Liver (tissue), 9 donors: ENCODE measurements around the gene BICDL1. TPM values are rescaled to one million over a fixed set of nuclear protein-coding genes. Genes with fewer than 3 reads are reported as not detected.

Experiments
- DNase-seq: peaks from one replicate; pipeline ENCODE4 v3.0.0-alpha.2; 2017; ENCODE audit warnings: low spot score
- H3K27ac ChIP-seq, 2 donors: one replicate each; pipeline ENCODE4 v1.7.0; 2013; ENCODE audit warnings: inconsistent platforms in 2 of 2, low read length in 2 of 2, control low read depth in 1 of 2, low read depth in 1 of 2, mild to moderate bottlenecking in 1 of 2
- H3K27me3 ChIP-seq, 4 donors: one replicate each; pipeline versions ENCODE4 v1.6.1 to v1.7.0; 2013; ENCODE audit warnings: low read length in 3 of 4, inconsistent platforms in 1 of 4, mild to moderate bottlenecking in 1 of 4, moderate library complexity in 1 of 4; ENCODE audit not compliant: control insufficient read depth in 4 of 4, insufficient read depth in 4 of 4
- H3K36me3 ChIP-seq, 4 donors: one replicate each; pipeline versions ENCODE4 v1.6.1 to v1.7.0; 2013; ENCODE audit warnings: low read length in 3 of 4, mild to moderate bottlenecking in 3 of 4, low read depth in 1 of 4, moderate library complexity in 1 of 4; ENCODE audit not compliant: control insufficient read depth in 4 of 4, insufficient read depth in 3 of 4
- H3K4me1 ChIP-seq, 4 donors: one replicate each; pipeline versions ENCODE4 v1.6.1 to v1.7.0; 2013; ENCODE audit warnings: low read length in 3 of 4, mild to moderate bottlenecking in 3 of 4, moderate library complexity in 1 of 4; ENCODE audit not compliant: control insufficient read depth in 4 of 4, insufficient read depth in 4 of 4
- H3K4me3 ChIP-seq, 3 donors: one replicate each; pipeline versions ENCODE4 v1.6.1 to v1.7.0; 2013; ENCODE audit warnings: low read length in 3 of 3, control low read depth in 1 of 3, low read depth in 1 of 3, mild to moderate bottlenecking in 1 of 3
- H3K9ac ChIP-seq, 2 donors: one replicate each; pipeline ENCODE4 v1.7.0; 2013; ENCODE audit warnings: low read length in 2 of 2, mild to moderate bottlenecking in 2 of 2, moderate library complexity in 2 of 2, control low read depth in 1 of 2, low read depth in 1 of 2
- H3K9me3 ChIP-seq, 4 donors: one replicate each; pipeline versions ENCODE4 v1.6.1 to v1.7.0; 2013; ENCODE audit warnings: low read length in 3 of 4; ENCODE audit not compliant: control insufficient read depth in 4 of 4
- EGR1 ChIP-seq, 2 donors: IDR thresholded peaks; 2 replicates each; pipeline ENCODE4 v1.6.1; 2016 to 2018; ENCODE audit warnings: antibody characterized with exemption in 2 of 2, low read depth in 2 of 2
- FOXA1 ChIP-seq: IDR thresholded peaks from 2 replicates; pipeline ENCODE4 v1.6.1; 2016; ENCODE audit warnings: antibody characterized with exemption
- GABPA ChIP-seq, 2 donors: IDR thresholded peaks in 1 of 2; conservative IDR thresholded peaks in 1 of 2; 2 replicates each; pipeline ENCODE4 v1.6.1; 2016; ENCODE audit warnings: antibody characterized with exemption in 2 of 2, mild to moderate bottlenecking in 1 of 2, moderate library complexity in 1 of 2
- HNF4A ChIP-seq, 2 donors: conservative IDR thresholded peaks; 2 replicates each; pipeline ENCODE4 v1.6.1; 2016; ENCODE audit warnings: antibody characterized with exemption in 2 of 2, mild to moderate bottlenecking in 2 of 2
- JUND ChIP-seq, 2 donors: IDR thresholded peaks; 2 replicates each; pipeline ENCODE4 v1.6.1; 2016; ENCODE audit warnings: antibody characterized with exemption in 2 of 2
- NR2F2 ChIP-seq: IDR thresholded peaks from 2 replicates; pipeline ENCODE4 v1.6.1; 2016; ENCODE audit warnings: antibody characterized with exemption
- RAD21 ChIP-seq, 2 donors: IDR thresholded peaks; 2 replicates each; pipeline ENCODE4 v1.6.1; 2016; ENCODE audit warnings: antibody characterized with exemption in 2 of 2, mild to moderate bottlenecking in 2 of 2
- RXRA ChIP-seq, 2 donors: IDR thresholded peaks; 2 replicates each; pipeline ENCODE4 v1.6.1; 2017 to 2018; ENCODE audit warnings: antibody characterized with exemption in 2 of 2, mild to moderate bottlenecking in 1 of 2
- SP1 ChIP-seq: IDR thresholded peaks from 2 replicates; pipeline ENCODE4 v1.6.1; 2018; ENCODE audit warnings: antibody characterized with exemption, mild to moderate bottlenecking
- TAF1 ChIP-seq: conservative IDR thresholded peaks from 2 replicates; pipeline ENCODE4 v1.6.1; 2016; ENCODE audit warnings: antibody characterized with exemption, mild to moderate bottlenecking
- YY1 ChIP-seq: IDR thresholded peaks from 2 replicates; pipeline ENCODE4 v1.6.1; 2016; ENCODE audit warnings: antibody characterized with exemption, mild to moderate bottlenecking
- WGBS: extraction: QIAGEN DNeasy Blood & Tissue Kit; methylation state at CpG from one replicate; pipeline ENCODE4 v1.1.7; 2013; 5-methylcytosine and 5-hydroxymethylcytosine counted together
- polyA plus RNA-seq, 2 donors: library from polyadenylated mRNA; stranded (reverse) in 1 of 2; unstranded in 1 of 2; fragments of 200-250 nt in 1 of 2; fragments of >200 nt in 1 of 2; fragmentation: Nextera tagmentation in 1 of 2; extraction: Ambion mirVana in 1 of 2; gene quantifications; one replicate each; pipeline versions ENCODE4 v1.2.1 to v1.2.3, GENCODE V29; 2013 to 2015
- total RNA-seq, 2 donors: library from RNA; depleted of rRNA; stranded (reverse); fragments of >200 nt; gene quantifications; one replicate each; pipeline ENCODE4 v1.2.3, GENCODE V29; 2014
- TF ChIP-seq, protein P1 (sequence below): IDR thresholded peaks from 2 replicates; pipeline ENCODE4 v1.6.1; 2016; ENCODE audit warnings: antibody characterized with exemption, mild to moderate bottlenecking
- TF ChIP-seq, protein P2 (sequence below): fragments of 150-350 bp; IDR thresholded peaks from 2 replicates; pipeline ENCODE4 v1.5.1; 2017; ENCODE audit warnings: improper control_type of control experiment, low read depth, low read length; ENCODE audit not compliant: missing input control
- TF ChIP-seq, protein P3 (sequence below): IDR thresholded peaks from 2 replicates; pipeline ENCODE4 v1.6.1; 2016; ENCODE audit warnings: antibody characterized with exemption
- TF ChIP-seq, protein P4 (sequence below): IDR thresholded peaks from 2 replicates; pipeline ENCODE4 v1.6.1; 2016; ENCODE audit warnings: antibody characterized with exemption
- donor health status: healthy.
- donor health status: healthy.
- donor health status: healthy.
- donor health status: healthy.
- donor health status: healthy.

BICDL1 gene
- total and polyA plus RNA-seq, 4 donors: 0.65 to 3.8 (median 2.3) TPM

DNA sequence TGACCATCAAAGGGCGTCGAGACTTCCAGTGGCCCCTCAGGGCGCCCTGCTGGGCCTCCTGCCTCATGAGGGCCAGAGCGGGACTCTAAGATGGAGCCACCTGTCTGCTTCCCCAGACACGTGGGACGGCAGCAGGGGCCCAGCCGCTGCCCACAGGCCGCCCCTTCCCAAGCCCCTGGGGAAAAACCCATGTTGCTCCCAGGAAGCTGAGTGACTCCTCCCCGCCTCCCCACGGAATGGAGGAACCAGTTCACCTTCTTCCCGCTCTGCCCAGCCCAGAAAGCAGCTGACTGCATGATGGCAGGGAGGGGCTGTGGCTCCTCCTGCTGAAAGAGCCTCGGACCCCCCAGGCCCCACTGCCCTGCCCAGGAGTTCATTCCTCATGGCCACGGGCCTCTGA, 112.6 kb downstream of the BICDL1 start:
- H3K4me3 ChIP-seq: no peak overlapping the region
- no peak overlapping the region for H3K9ac ChIP-seq
- no peaks in the 10 kb centered on the region for H3K9me3 ChIP-seq
- H3K27me3 ChIP-seq: no peaks in the 10 kb centered on the region
- H3K4me1 ChIP-seq: peaks cover 0 to 9% (median 3%) of the 10 kb centered on the region in 4 donors
- H3K27ac ChIP-seq: no peak overlapping the region
- TF ChIP-seq, protein P1, sequence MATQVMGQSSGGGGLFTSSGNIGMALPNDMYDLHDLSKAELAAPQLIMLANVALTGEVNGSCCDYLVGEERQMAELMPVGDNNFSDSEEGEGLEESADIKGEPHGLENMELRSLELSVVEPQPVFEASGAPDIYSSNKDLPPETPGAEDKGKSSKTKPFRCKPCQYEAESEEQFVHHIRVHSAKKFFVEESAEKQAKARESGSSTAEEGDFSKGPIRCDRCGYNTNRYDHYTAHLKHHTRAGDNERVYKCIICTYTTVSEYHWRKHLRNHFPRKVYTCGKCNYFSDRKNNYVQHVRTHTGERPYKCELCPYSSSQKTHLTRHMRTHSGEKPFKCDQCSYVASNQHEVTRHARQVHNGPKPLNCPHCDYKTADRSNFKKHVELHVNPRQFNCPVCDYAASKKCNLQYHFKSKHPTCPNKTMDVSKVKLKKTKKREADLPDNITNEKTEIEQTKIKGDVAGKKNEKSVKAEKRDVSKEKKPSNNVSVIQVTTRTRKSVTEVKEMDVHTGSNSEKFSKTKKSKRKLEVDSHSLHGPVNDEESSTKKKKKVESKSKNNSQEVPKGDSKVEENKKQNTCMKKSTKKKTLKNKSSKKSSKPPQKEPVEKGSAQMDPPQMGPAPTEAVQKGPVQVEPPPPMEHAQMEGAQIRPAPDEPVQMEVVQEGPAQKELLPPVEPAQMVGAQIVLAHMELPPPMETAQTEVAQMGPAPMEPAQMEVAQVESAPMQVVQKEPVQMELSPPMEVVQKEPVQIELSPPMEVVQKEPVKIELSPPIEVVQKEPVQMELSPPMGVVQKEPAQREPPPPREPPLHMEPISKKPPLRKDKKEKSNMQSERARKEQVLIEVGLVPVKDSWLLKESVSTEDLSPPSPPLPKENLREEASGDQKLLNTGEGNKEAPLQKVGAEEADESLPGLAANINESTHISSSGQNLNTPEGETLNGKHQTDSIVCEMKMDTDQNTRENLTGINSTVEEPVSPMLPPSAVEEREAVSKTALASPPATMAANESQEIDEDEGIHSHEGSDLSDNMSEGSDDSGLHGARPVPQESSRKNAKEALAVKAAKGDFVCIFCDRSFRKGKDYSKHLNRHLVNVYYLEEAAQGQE: no peak
- TF ChIP-seq, protein P2, sequence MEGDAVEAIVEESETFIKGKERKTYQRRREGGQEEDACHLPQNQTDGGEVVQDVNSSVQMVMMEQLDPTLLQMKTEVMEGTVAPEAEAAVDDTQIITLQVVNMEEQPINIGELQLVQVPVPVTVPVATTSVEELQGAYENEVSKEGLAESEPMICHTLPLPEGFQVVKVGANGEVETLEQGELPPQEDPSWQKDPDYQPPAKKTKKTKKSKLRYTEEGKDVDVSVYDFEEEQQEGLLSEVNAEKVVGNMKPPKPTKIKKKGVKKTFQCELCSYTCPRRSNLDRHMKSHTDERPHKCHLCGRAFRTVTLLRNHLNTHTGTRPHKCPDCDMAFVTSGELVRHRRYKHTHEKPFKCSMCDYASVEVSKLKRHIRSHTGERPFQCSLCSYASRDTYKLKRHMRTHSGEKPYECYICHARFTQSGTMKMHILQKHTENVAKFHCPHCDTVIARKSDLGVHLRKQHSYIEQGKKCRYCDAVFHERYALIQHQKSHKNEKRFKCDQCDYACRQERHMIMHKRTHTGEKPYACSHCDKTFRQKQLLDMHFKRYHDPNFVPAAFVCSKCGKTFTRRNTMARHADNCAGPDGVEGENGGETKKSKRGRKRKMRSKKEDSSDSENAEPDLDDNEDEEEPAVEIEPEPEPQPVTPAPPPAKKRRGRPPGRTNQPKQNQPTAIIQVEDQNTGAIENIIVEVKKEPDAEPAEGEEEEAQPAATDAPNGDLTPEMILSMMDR: no peak
- TF ChIP-seq NR2F2 (no peak), RXRA (IDR thresholded peaks at IDR 0.05) (no peak), YY1 (no peak), EGR1 (IDR thresholded peaks at IDR 0.05; ENCODE audit: low read depth in 2 of 2) (no peak), HNF4A (conservative IDR thresholded peaks at IDR 0.05) (no peak), GABPA (IDR thresholded peaks at IDR 0.05 in 1 of 2, conservative IDR thresholded peaks at IDR 0.05 in 1 of 2) (no peak), SP1 (no peak), RAD21 (IDR thresholded peaks at IDR 0.05) (no peak)
- TF ChIP-seq, protein P3, sequence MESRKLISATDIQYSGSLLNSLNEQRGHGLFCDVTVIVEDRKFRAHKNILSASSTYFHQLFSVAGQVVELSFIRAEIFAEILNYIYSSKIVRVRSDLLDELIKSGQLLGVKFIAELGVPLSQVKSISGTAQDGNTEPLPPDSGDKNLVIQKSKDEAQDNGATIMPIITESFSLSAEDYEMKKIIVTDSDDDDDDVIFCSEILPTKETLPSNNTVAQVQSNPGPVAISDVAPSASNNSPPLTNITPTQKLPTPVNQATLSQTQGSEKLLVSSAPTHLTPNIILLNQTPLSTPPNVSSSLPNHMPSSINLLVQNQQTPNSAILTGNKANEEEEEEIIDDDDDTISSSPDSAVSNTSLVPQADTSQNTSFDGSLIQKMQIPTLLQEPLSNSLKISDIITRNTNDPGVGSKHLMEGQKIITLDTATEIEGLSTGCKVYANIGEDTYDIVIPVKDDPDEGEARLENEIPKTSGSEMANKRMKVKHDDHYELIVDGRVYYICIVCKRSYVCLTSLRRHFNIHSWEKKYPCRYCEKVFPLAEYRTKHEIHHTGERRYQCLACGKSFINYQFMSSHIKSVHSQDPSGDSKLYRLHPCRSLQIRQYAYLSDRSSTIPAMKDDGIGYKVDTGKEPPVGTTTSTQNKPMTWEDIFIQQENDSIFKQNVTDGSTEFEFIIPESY: no peak
- no peak for DNase-seq
- H3K36me3 ChIP-seq: peaks cover 12 to 38% (median 16%) of the 10 kb centered on the region in 4 donors
- 83% methylated on average over 13 of the region's 13 CpGs for WGBS

DNA sequence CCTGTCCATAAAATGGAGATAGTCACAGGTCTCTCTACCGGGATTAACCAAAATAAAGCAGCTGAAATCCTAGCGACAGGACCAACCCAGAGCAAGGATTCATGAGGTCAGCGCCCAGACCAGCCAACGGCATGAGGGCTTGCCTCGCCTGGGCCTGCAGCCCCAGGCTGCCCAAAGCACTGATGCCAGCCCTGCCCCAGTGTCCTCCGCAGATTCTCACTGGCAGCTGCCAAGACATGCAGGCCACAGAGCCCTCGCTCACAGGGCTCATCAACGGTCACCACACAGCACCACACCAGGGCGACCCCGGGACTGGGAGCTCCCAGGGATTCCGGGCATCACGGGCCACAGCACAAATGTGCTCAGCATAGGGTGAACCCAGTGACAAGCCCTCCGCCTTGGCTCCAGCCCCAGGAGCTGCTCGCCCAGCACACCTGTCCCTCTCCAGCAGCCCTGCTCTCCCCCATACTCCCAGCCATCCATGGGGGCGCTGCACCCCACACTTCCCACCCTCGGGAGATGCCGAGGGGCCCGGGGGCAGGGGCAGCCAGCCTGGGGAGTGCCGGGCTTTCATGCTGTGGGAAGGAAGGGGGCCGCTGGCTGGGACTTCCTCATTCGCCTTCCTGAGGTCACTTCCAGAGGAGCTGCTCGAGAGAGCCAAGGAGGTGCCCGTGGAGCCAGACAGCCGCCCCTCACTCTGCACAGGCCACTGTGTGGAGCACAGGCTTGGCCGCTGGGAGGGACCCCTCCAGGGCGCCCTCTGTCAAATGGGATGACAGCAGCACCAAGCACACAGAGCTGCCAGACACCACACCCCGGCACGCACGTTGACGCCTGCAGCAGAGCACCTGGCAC, 113.4 kb downstream of the BICDL1 start:
- Histone ChIP-seq H3K9me3 (no peaks in the 10 kb centered on the region), H3K4me1 (peaks cover 0 to 9% (median 3%) of the 10 kb centered on the region in 4 donors), H3K9ac (no peak overlapping the region), H3K27ac (no peak overlapping the region), H3K36me3 (peaks cover 9 to 32% (median 13%) of the 10 kb centered on the region in 4 donors), H3K4me3 (no peak overlapping the region), H3K27me3 (no peaks in the 10 kb centered on the region)
- no peak for DNase-seq
- 86% methylated on average over 30 of the region's 30 CpGs for WGBS
- TF ChIP-seq, protein P2: no peak
- TF ChIP-seq, protein P3: no peak
- TF ChIP-seq JUND (IDR thresholded peaks at IDR 0.05): no peak
- no peak for TF ChIP-seq EGR1 (IDR thresholded peaks at IDR 0.05; ENCODE audit: low read depth in 2 of 2)
- TF ChIP-seq, protein P4, sequence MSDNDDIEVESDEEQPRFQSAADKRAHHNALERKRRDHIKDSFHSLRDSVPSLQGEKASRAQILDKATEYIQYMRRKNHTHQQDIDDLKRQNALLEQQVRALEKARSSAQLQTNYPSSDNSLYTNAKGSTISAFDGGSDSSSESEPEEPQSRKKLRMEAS: no peak
- TF ChIP-seq TAF1: no peak
- TF ChIP-seq FOXA1: no peak
- no peak for TF ChIP-seq NR2F2
- TF ChIP-seq YY1: no peak
- TF ChIP-seq GABPA (IDR thresholded peaks at IDR 0.05 in 1 of 2, conservative IDR thresholded peaks at IDR 0.05 in 1 of 2): no peak
